IPS-20b (cell line): ENCODE measurements around the gene RNF41.
"Not testable (repeated sequence)": the region's sequence is repeated elsewhere in the genome, so short reads cannot be mapped to it uniquely, and the experiment has no call there.

Experiments used
- H3K27ac ChIP-seq: one replicate; pipeline ENCODE4 v1.5.1; 2013; ENCODE audit warnings: low read length
- H3K27me3 ChIP-seq: 2 replicates; pipeline ENCODE4 v1.6.1; 2013; ENCODE audit warnings: mild to moderate bottlenecking, low read length, inconsistent platforms; ENCODE audit not compliant: insufficient read depth
- H3K36me3 ChIP-seq: 2 replicates; pipeline ENCODE4 v1.6.1; 2013; ENCODE audit warnings: low read depth, mild to moderate bottlenecking, inconsistent platforms, low read length, moderate library complexity; ENCODE audit not compliant: insufficient read depth
- H3K4me1 ChIP-seq: 2 replicates; pipeline ENCODE4 v1.6.1; 2013; ENCODE audit warnings: mild to moderate bottlenecking, control low read depth, inconsistent platforms, low read length, moderate library complexity; ENCODE audit not compliant: insufficient read depth
- H3K4me3 ChIP-seq: 2 replicates; pipeline ENCODE4 v1.5.1; 2013; ENCODE audit warnings: mild to moderate bottlenecking, low read length, inconsistent platforms
- H3K9ac ChIP-seq: 2 replicates; pipeline ENCODE4 v1.6.1; 2013; ENCODE audit warnings: low read depth, mild to moderate bottlenecking, inconsistent platforms, low read length, moderate library complexity
- H3K9me3 ChIP-seq: 2 replicates; pipeline ENCODE4 v1.6.1; 2013; ENCODE audit warnings: mild to moderate bottlenecking, low read depth, low read length, inconsistent platforms; ENCODE audit not compliant: insufficient read depth

The RNF41 gene

DNA sequence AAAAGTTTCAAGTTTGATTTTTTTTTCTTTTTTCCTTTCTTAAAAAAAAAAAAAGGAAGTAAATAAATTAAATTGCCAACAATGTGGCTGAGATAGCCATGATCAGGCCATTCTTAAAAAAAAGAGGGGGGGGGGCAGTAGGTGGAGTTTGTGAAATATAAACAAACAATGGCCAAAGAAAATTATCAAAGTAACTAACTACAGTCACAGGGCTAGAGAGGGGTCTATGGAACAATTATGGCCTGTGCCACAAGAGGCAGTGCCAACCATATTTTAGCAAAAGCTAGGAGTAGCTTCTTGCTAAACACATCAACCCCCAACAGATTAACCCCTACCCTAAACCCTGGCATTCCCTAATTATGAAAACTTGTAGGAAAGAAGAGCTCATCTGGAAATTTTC lies 16.3 kb downstream of the RNF41 start:
- Histone ChIP-seq H3K36me3 (peaks cover 59% of the 10 kb centered on the region), H3K4me1 (no peaks in the 10 kb centered on the region), H3K27ac (no peak overlapping the region), H3K4me3 (no peak overlapping the region), H3K9ac (no peak overlapping the region), H3K27me3 (no peaks in the 10 kb centered on the region), H3K9me3 (no peaks in the 10 kb centered on the region)

DNA sequence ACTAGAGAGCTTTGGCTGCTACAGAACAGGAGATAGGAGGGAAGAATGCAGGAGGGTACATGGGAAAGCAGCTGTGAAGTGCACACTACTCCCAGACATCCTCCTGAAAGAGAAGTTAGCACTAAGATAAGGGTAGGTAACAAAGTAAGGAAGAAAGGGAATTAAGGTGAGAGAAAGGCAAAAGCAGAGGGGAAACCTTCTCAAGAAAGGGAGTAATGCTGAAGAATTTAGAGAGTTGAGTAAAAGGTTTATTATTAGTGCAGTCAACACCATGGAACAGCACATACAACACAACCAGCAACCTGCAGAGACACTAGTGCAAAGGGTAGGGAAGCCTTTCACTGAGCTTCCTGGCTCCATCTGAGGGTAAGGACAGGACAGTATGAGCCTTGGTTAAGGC lies 17.4 kb downstream of the RNF41 start:
- Histone ChIP-seq H3K36me3 (peaks cover 49% of the 10 kb centered on the region), H3K4me3 (no peak overlapping the region), H3K4me1 (no peaks in the 10 kb centered on the region), H3K9ac (no peak overlapping the region), H3K9me3 (no peaks in the 10 kb centered on the region), H3K27me3 (no peaks in the 10 kb centered on the region), H3K27ac (no peak overlapping the region)

DNA sequence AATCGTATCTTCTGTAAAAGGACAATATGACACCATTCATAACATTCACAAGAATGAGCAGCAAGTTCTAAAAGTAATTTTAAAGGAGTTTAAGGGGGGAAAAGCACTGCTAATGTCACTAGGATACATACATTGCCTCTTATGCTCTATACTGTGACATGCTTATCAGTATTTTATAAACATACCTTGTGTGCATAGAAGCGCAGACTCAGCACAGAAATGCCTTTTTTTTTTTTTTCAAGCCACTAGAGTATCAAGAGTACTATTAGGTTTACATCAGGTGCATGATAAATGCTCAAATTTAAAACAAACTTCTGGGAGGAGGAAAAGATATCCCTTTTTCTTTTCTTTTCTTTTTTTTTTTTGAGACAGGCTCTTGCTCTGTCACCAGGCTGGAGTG lies 18.9 kb downstream of the RNF41 start:
- no peak overlapping the region for H3K4me3 ChIP-seq
- H3K9me3 ChIP-seq, result no peaks in the 10 kb centered on the region
- H3K27me3 ChIP-seq, result no peaks in the 10 kb centered on the region
- H3K36me3 ChIP-seq, result peaks cover 39% of the 10 kb centered on the region
- H3K9ac ChIP-seq, result no peak overlapping the region
- no peak overlapping the region for H3K27ac ChIP-seq
- no peaks in the 10 kb centered on the region for H3K4me1 ChIP-seq

DNA sequence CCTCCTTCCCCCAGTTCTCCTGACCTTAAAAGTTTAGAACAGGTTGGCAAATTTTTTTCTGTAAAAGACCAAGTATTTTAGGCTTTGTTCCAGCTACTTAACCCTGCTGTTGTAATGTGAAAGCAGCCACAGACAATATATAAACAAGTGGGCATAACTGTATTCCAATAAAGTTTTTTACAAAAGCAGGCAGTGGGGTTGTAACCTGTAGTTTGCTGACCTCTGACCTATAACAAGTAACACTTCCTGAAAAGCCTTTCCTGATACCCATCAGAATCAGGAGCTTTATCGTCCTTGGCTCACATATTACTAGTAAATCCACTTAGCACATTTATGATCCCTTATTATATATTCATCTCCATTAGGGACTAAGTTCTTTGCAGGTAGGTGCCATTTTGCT lies 19.4 kb downstream of the RNF41 start:
- no peaks in the 10 kb centered on the region for H3K9me3 ChIP-seq
- no peak overlapping the region for H3K4me3 ChIP-seq
- H3K27ac ChIP-seq, result no peak overlapping the region
- no peak overlapping the region for H3K9ac ChIP-seq
- no peaks in the 10 kb centered on the region for H3K4me1 ChIP-seq
- H3K27me3 ChIP-seq, result no peaks in the 10 kb centered on the region
- H3K36me3 ChIP-seq, result peaks cover 34% of the 10 kb centered on the region

DNA sequence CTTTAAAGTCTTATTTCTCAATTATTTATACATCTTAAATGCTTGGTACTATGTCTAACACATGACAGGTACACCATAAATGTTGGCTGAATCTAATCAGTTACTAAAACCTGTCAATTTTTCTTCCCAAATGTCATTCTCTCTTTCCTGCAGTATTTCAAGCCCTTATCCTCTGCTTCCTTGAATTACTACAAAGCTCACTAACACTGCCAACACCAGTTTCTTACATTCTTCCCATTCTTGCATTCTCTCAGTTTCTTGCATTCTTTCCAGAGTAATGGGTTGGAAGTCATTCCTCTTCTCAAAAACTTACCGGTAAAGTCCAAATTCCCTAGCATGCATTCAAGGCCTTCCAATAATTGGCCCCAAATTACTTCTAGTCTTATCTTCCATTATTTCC lies 22.9 kb downstream of the RNF41 start:
- Histone ChIP-seq H3K9ac (no peak overlapping the region), H3K4me1 (no peaks in the 10 kb centered on the region), H3K27me3 (no peaks in the 10 kb centered on the region), H3K9me3 (no peaks in the 10 kb centered on the region), H3K36me3 (no peaks in the 10 kb centered on the region), H3K27ac (no peak overlapping the region), H3K4me3 (no peak overlapping the region)

DNA sequence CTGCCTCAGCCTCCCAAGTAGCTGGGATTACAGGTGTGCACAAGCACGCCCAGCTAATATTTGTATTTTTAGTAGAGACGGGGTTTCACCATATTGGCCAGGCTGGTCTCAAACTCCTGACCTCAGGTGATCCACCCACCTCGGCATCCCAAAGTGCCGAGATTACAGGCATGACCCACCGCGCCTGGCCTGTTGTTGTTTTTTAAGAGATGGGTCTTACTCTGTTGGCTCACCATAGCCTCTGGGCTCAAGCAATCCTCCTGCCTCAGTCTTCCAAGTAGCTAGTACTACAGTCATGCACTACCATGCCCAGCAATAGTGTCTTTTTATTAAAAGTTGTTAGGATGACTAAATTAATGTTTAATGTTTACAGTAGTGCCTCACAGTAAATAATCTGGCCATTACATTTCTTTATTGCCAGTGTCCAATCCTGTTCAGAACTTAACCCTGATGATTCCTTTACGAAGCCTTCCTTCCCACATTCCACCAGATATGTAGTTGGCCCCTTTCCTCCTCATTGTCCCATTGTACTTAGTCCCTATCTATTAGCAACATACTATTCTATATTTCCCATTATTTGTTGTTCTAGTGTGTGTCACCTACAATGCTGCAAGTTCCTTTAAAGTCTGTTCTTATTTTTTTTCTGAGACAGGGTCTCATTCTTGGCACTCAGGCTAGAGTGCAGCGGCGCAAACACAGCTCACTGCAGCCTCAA lies 23.6 kb downstream of the RNF41 start:
- H3K4me1 ChIP-seq, result no peaks in the 10 kb centered on the region
- no peaks in the 10 kb centered on the region for H3K9me3 ChIP-seq
- no peaks in the 10 kb centered on the region for H3K27me3 ChIP-seq
- no peaks in the 10 kb centered on the region for H3K36me3 ChIP-seq
- no peak overlapping the region for H3K4me3 ChIP-seq
- H3K27ac ChIP-seq, result no peak overlapping the region
- no peak overlapping the region for H3K9ac ChIP-seq

DNA sequence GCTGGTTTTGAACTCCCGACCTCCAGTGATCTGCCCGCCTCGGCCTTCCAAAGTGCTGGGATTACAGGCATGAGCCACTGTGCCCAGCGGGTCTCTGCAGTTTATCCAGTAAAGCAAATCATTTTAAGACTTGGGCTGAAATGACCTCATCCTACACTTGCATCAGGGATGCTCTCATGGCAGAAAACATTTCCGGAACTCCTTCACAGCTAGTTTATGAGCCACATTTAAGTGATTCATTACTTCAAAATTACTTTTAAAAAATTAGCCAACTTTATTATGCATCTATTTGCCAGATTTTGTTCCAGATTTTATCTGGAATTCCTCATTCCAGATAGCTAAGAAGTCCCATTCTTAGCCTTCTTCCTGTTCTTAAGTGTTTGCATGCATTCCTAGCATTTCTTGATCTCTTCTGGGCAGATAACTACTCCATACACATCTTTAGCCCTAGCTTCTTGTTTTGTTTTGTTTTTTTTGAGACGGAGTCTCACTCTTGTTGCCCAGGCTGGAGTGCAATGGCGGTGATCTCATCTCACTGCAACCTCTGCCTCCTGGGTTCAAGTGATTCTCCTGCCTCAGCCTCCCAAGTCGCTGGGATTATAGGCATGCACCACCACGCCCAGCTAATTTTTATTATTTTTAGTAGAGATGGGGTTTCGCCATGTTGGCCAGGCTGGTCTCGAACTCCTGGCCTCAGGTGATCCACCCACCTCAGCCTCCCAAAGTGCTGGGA lies 24.7 kb downstream of the RNF41 start:
- H3K27ac ChIP-seq, H3K4me3 ChIP-seq, H3K9me3 ChIP-seq, H3K36me3 ChIP-seq, H3K27me3 ChIP-seq, H3K4me1 ChIP-seq, H3K9ac ChIP-seq: not testable (repeated sequence)

DNA sequence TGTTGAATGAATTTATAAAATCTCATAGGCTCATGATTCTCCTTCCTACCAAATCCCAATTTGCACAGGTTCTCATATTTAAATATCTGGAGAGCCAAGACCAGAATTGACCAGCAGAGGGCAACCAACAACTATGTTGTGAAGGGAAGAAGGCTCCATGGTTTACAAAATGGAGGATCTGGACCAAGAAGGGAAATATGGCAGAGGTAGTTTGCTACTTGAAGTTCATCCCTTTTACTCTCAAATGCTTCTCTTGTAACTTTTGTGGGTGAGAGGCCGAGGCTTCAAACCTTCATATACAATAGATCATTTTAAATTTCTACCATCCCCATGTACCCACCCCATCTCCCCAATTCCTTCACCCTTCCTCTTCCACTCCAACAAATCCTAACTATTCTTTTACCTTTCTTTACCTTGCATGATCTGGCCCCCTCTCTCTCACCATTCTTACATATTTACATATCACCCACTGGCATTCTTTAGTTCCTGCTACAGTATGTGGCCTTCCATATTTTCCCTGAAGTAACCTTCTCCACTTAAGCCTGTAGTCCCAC lies 28.6 kb downstream of the RNF41 start:
- Histone ChIP-seq H3K27ac (no peak overlapping the region), H3K9me3 (no peaks in the 10 kb centered on the region)

DNA sequence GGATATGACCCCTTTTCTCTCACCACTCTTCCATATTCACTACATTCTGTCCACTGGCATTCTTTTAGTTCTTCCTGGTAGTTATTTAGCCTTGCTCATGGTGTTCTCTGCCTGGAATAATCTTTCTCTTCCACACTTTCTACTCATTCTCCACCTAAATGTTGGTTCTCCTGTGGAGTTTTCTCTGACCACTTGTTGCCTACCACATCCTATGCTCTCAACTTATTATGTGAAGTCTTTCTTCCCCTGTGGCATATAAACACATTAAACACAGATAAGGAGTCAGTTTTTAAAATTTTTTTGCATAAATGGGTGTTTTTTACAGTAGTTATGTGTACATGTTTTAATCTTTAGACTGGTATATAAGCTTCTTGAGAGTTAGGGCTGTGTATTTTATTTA lies 29.1 kb downstream of the RNF41 start:
- Histone ChIP-seq H3K4me3 (no peak overlapping the region), H3K27me3 (no peaks in the 10 kb centered on the region), H3K4me1 (peaks cover 10% of the 10 kb centered on the region; the same call in 1 of the 2 replicates), H3K9me3 (no peaks in the 10 kb centered on the region), H3K36me3 (peaks cover 2% of the 10 kb centered on the region; the same call in 1 of the 2 replicates), H3K9ac (no peak overlapping the region), H3K27ac (no peak overlapping the region)

More for the DNA sequence above, 28.6 kb downstream of the RNF41 start:
- Histone ChIP-seq H3K9ac (no peak overlapping the region), H3K27me3 (no peaks in the 10 kb centered on the region), H3K4me3 (no peak overlapping the region), H3K4me1 (peaks cover 4% of the 10 kb centered on the region; the same call in 1 of the 2 replicates), H3K36me3 (no peaks in the 10 kb centered on the region)

DNA sequence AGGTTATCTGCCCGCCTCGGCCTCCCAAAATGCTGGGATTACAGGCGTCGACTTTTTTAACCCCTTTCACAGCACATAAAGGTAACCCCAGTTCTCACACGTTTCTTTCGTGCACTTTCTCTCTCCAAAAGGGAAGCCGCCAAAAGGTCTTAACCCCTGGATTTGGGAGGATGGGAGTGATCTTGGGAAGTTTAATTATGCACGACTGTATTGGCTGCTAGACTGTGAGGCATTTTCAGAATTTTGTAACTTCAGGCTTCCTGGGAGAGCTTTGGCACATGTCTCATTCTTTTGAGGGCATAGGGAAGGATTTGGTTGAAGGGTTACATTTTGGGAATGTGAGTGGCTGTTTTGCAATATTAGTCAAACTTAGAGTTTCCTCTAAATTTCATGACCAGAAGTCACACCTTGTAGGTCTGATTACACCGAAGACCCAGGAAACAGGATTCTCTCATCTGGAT lies 31.0 kb downstream of the RNF41 start:
- Histone ChIP-seq H3K27ac (no peak overlapping the region), H3K4me1 (peaks cover 12% of the 10 kb centered on the region; the same call in 1 of the 2 replicates), H3K4me3 (peak overlapping the region; percentile 98), H3K36me3 (peaks cover 19% of the 10 kb centered on the region), H3K9me3 (no peaks in the 10 kb centered on the region), H3K27me3 (no peaks in the 10 kb centered on the region), H3K9ac (peak overlapping the region; percentile 98; the same call in 1 of the 2 replicates)

DNA sequence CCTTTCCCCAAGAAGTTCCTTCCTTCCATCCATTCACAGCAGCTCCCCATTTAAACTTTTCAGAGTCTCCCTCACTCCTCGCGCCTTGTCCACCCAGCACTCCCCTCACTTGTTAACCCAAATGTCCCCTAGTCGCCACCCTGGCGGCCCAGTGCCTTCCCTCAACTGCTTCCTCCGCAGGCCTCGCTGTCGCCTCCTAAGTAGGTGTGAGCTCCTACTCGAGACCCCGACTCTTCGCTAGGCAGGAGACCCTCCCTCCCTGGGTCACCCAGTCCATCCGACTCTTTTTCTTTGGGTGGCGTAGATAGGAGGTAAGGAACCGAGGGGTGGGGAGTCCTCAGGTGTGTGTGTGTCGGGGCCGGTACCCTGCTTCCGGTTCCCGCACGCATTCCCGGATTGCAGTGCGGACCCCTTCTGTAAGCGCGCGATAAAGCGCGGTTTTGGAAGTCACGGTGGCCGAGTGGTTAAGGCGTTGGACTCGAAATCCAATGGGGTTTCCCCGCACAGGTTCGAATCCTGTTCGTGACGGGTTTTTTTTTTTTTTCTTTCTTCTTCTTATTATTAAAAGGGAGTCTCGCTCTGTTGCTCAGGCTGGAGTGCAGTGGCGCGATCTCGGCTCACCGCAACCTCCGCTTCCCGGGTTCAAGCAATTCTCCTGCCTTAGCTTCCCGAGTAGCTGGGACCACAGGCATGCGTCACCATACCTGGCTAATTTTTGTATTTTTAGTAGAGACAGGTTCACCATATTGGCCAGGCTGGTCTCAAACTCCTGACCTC lies 31.6 kb downstream of the RNF41 start:
- peaks cover 25% of the 10 kb centered on the region for H3K36me3 ChIP-seq
- H3K4me3 ChIP-seq, result peak overlapping the region; percentile 98
- peak overlapping the region; percentile 96 for H3K27ac ChIP-seq
- no peaks in the 10 kb centered on the region for H3K9me3 ChIP-seq
- no peaks in the 10 kb centered on the region for H3K27me3 ChIP-seq
- peak overlapping the region; percentile 98 for H3K9ac ChIP-seq
- peaks cover 12% of the 10 kb centered on the region; the same call in 1 of the 2 replicates for H3K4me1 ChIP-seq
